NCI-H1048 (cell line): ENCODE data around the gene SLC4A8.

Source experiments
- DNase-seq: peaks from one replicate; lab custom pipeline; 2025; lab: John Stamatoyannopoulos, UW

SLC4A8 gene

GRCh38 chr12:51395283-51396230 lies 29.1 kb upstream of the SLC4A8 start:
- DNase-seq: no peak

- no peak for DNase-seq
These were observed 27.0 kb upstream of the SLC4A8 start for GRCh38 chr12:51397670-51398069.

- no peak for DNase-seq
These were observed 24.7 kb upstream of the SLC4A8 start for GRCh38 chr12:51399891-51400290.

GRCh38 chr12:51401020-51401419 lies 23.6 kb upstream of the SLC4A8 start:
- no peak for DNase-seq

GRCh38 chr12:51401486-51401885 lies 23.1 kb upstream of the SLC4A8 start:
- DNase-seq: no peak

DNA sequence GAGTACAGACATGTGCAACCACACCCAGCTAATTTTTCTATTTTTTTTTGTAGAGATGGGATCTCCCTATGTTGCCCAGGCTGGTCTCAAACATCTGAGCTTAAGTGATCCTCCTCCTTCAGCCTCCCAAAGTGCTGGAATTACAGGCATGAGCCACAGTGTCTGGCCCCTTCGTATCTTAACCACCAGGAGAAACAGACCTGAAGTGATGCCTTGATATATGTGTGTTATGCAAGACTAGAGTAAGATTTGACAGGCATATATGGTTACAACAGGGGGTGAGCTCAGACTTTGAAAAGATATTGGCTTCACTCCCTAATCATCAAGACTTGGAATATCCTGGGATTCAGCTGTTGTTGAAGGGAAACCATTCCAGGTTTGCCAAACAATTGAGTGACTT lies 22.7 kb upstream of the SLC4A8 start:
- DNase-seq: no peak

DNA sequence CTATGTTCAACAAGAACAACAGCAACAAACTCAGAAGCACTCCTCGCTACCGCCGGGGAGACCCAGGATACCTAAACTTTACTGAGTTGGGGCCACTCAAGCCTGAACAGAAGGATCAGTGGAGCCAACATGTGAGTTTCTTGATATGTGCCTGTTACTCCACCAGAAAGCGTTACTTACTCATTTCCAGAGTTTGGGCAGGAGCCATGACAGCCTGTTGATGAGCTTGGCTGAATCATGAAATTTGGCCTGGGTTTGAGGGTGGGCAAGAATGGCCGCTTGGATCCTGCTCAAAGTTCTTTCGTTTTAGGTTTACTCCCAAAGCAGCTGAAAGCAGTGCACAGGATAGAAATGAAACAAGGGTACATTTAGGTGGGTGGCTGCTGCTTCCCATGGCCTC lies 21.5 kb upstream of the SLC4A8 start:
- DNase-seq: no peak

- no peak for DNase-seq
These were observed 20.9 kb upstream of the SLC4A8 start for GRCh38 chr12:51403681-51404136.

DNA sequence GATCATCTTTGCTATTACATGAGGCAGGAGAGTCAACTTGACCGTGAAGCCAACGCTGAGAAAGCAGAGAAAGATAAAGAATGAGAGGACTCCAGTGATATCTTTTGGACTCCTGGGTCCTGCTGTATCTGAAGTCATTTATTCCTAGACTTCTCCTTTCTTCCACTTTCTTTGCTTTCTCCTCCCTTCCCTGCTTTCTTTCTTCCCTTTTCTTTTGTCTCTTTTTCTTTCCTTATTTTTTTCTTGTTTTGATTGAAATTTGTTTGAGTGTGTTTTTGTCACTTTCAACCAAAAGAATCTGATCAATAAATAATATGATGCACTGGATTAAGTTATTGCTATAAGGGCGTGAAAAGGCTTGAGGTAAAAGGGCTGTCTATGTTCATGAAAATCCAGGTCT lies 20.0 kb upstream of the SLC4A8 start:
- no peak for DNase-seq

GRCh38 chr12:51405801-51406207 lies 18.8 kb upstream of the SLC4A8 start:
- DNase-seq: no peak

- DNase-seq: no peak
These were observed 18.3 kb upstream of the SLC4A8 start for GRCh38 chr12:51406290-51406689.

DNA sequence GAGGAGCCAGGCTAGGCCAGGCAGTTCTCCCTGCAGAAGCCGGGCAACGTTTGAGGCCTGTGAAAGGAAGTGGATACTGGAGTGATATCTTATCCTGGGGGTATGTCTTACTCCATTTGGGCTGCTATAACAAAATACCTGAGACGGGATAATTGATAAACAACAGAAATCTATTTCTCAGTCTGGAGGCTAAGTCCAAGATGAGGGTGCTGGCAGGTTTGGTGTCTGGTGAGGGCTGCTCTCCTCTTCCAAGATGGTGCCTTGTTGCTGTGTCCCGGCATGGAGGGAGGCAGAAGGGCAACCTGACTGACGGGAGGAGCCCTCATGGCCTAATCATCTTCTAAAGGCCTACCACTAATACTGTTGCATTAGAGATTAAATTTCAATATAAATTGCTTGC lies 17.8 kb upstream of the SLC4A8 start:
- no peak for DNase-seq

DNA sequence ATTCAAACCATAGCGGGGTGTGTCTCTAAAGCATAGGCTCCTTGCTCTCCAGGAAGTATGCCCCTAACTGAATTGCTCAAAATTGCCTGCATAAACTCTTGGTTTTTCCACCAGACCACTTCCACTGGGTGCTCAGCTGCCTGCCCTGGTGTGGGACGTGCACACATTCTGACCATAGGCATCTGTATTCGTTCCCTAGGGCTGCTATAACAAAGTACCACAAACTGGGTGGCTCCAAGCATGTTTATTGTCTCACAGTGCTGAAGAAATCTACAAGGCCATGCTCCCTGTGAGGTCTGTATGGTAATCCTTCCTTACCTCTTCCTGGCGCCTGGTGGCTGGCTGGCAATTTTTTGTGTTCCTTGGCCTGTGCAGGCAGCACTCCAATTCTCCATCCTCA lies 17.0 kb upstream of the SLC4A8 start:
- DNase-seq: no peak

GRCh38 chr12:51409846-51410245 lies 14.8 kb upstream of the SLC4A8 start:
- no peak for DNase-seq

DNA sequence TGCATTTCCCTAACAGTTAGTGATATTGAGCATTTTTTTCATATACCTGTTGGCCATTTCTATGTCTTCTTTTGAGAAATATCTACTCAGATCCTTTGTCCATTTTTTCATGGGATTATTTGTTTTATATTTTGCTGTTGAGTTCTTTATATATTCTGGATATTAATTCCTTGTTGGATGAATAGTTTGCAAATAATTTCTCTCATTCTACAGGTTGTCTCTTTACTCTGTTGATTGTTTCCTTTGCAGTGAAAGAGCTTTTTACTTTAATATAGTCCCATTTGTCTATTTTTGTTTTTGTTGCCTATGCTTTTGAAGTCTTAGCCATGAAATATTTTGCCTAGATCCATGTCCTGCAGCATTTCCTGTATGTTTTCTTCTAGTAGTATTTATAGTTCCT lies 11.5 kb upstream of the SLC4A8 start:
- no peak for DNase-seq

DNA sequence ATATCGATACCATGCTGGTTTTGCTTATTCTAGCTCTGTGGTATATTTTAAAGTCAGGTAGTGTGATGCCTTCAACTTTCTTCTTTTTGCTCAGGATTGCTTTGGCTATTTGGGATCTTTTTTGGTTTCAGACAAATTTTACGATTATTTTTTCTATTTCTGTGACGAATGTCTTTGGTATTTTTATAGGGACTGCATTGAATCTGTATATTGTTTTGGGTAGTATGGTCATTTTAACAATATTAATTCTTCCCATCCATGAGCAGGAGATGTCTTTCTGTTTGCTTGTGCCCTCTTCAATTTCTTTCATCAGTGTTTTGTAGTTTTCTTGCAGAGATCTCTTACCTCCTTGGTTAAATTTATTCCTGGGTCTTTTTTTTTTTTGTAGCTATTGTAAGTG lies 10.8 kb upstream of the SLC4A8 start:
- no peak for DNase-seq

DNA sequence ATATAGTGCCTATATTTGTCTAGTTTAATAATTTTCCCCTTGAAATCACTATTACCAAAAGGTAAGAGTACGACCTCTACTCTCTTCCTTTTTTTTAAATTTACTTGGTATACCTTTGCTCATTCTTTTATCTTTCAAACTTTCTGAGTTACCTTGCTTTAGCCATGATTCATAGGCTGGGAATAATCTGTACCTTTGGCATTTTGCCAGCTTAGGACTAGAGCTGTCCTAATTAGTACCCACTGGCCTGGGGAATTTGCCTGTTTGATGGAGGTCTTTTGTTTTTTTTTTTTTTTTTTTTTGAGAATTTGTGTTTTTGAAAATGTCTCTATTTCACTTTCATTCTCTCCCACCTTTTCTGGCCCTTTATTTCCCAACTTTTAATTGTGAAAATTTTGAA lies 8.7 kb upstream of the SLC4A8 start:
- no peak for DNase-seq

- DNase-seq: no peak
These were observed 6.8 kb upstream of the SLC4A8 start for GRCh38 chr12:51417826-51418225.

DNA sequence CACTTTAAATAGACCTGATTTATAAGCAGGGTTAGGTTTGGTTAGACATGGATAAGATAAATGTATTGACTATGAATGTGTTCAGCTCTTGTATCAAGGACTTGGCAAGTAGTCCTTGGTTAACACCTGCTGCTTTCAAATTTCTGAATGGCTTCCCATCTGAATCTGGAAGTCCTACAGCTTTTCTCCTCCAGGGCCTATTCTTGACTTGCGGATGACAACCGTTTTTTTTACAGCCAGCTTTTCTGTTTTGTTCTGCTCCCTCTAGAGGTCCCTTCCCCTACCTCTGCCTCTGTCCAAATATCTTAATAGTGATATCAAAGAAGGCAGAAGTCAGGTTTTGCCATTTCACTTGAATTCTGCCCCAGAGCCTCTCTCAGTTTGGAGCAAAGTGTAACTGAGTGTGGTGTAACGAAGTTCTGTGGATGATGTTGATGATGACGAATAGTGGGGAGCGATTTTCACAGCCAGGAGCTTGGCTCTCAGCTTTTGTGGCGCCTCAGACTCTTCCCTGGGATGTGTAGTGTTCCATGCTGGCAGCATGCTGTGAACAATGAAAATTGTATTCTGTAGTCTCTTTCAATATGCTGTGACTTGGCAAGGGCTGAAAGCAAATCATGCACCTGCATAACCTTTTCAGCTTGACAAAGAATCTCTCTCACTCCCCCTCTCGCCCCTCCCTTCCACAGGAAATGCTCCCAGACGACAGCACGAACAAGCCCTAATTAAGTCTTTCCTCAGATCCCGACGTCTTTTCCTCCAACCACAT lies 5.0 kb upstream of the SLC4A8 start:
- DNase-seq: no peak

DNA sequence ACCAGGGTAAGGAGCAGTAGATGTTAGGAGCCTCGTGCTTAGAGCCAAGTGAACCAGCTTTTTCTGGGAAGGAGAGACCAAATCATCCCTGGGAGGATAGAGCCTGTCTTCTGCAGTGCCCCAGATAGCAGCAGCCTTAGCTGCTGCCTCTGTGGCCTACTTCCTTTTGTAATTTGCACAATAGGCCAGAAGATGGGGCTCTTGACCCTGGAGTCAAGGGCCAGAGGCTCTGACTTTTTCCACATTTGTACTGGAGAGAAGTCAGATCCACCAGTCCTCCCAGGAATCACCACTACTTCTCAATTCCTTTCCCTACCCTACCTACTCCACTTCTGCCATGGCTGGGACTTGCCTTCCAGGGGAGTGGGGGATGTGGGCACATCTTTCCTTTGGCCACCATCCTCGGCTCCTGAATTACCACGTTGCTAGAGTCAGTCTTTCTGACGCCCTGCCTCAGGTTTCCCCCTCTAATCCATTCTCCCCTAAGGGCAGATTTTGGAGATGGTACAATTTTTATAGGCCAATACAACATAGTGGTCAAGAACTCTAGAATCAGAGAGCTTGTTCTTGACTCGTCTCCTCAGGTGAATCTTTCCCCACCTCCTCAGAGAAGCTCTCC lies 3.3 kb upstream of the SLC4A8 start:
- DNase-seq: no peak

- no peak for DNase-seq
These were observed 453 bp upstream of the SLC4A8 start for GRCh38 chr12:51424094-51424661.

DNA sequence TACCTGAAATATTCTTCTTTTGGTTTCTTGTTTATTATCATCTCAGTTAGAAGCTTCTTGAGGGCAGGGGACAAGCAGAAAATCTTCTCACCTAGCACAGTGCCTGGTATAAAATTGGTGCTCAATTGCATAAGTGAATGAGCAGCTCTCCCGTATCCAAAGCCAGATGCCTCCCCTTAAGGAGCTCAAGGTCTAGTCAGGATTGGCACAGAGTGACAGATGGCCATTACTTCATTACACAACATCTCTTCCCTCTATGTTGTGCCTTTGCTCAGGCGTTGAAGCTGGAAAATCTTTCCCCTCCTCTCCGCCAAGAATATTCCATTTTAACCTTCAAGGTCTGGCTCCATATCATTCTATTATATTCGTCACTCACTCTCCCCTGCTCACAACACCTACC lies 3.6 kb downstream of the SLC4A8 start:
- no peak for DNase-seq
